Left lung (tissue), 10 donors: ENCODE results near the gene MED16. TPM values are rescaled to one million over a fixed set of nuclear protein-coding genes. Genes with fewer than 3 reads are reported as not detected.

Experiments
- ATAC-seq: fragments of 200-7000 bp; cut with Tn5 transposase; one replicate; pipeline ENCODE4 v1.9.1; 2020; ENCODE audit warnings: moderate library complexity
- DNase-seq, 4 donors: peaks; one replicate each; pipeline ENCODE4 v3.0.0-alpha.2; 2013 to 2020
- H3K27ac ChIP-seq, 2 donors: fragments of 200-600 bp; sonication (generic) in 1 of 2; one replicate each; pipeline versions ENCODE4 v1.5.0 to v1.8.0; 2020 to 2021
- H3K27me3 ChIP-seq, 2 donors: fragments of 200-600 bp; sonication (generic) in 1 of 2; one replicate each; pipeline versions ENCODE4 v1.5.0 to v1.8.0; 2020 to 2021
- H3K36me3 ChIP-seq, 2 donors: fragments of 200-600 bp; sonication (generic) in 1 of 2; one replicate each; pipeline versions ENCODE4 v1.5.0 to v1.8.0; 2020 to 2021
- H3K4me1 ChIP-seq, 2 donors: fragments of 200-600 bp; one replicate each; pipeline ENCODE4 v1.8.0; 2021
- H3K4me3 ChIP-seq, 2 donors: fragments of 200-600 bp; sonication (generic) in 1 of 2; one replicate each; pipeline versions ENCODE4 v1.5.0 to v1.8.0; 2020 to 2021; ENCODE audit warnings: mild to moderate bottlenecking in 1 of 2
- H3K9me3 ChIP-seq, 2 donors: fragments of 200-600 bp; sonication (generic) in 1 of 2; one replicate each; pipeline versions ENCODE4 v1.5.0 to v1.8.0; 2020 to 2021
- CTCF ChIP-seq, 2 donors: fragments of 200-600 bp; sonication (generic) in 1 of 2; IDR thresholded peaks; one replicate each; pipeline versions ENCODE4 v1.5.0 to v1.8.0; 2021; ENCODE audit warnings: antibody characterized with exemption in 2 of 2
- intact Hi-C, 2 donors: fragments of 100-400 bp; cut with DNase I; formaldehyde crosslinking; loops; one replicate each; pipeline versions ENCODE4 v1.11.2 to v1.14.2; 2022
- polyA plus RNA-seq, 6 donors: library from polyadenylated mRNA; unstranded; fragments of 120-200 nt; gene quantifications; one replicate each; pipeline ENCODE4 v1.2.1, GENCODE V29; 2013; ENCODE audit not compliant: insufficient read length in 6 of 6
- total RNA-seq, 2 donors: library from RNA; stranded (reverse); fragmentation: NEBNext Ultra II Directional; extraction: Animal tissue kit (Norgen Biotek cat#: 25700); gene quantifications; one replicate each; pipeline ENCODE4 v1.2.1, GENCODE V29; 2021
- donor health status: DM: no; HTN: yes; CAD: no.
- donor health status: DM: no; HTN: no; CAD: no.

The MED16 gene
- total and polyA plus RNA-seq, 8 donors = 42.4 to 61.7 (median 53.0) TPM

- H3K4me3 ChIP-seq = no peak overlapping the region
- peaks cover 0 to 76% of the 10 kb centered on the region in 2 donors for H3K36me3 ChIP-seq
- no peaks in the 10 kb centered on the region for H3K27me3 ChIP-seq
Measured at GRCh38 chr19:871446-872265, 21.3 kb downstream of the MED16 start.

GRCh38 chr19:870963-871401 is 22.0 kb downstream of the MED16 start:
- Histone ChIP-seq H3K27me3 (no peaks in the 10 kb centered on the region), H3K4me3 (no peak overlapping the region), H3K27ac (peak overlapping the region in 1 of 2 donors; percentile 3), H3K36me3 (peaks cover 0 to 69% of the 10 kb centered on the region in 2 donors), H3K4me1 (peaks cover 0 to 25% of the 10 kb centered on the region in 2 donors), H3K9me3 (no peaks in the 10 kb centered on the region)
- DNase-seq (peak in 2 of 4 donors; percentile 67 to 82), ATAC-seq (no peak)
- intact Hi-C loops = no loop called here
- no peak for TF ChIP-seq CTCF (IDR thresholded peaks at IDR 0.05)

More at GRCh38 chr19:871446-872265, 21.3 kb downstream of the MED16 start:
- peak overlapping the region; percentile 3 to 61 for H3K27ac ChIP-seq
- TF ChIP-seq CTCF (IDR thresholded peaks at IDR 0.05) = no peak
- H3K9me3 ChIP-seq = no peaks in the 10 kb centered on the region
- DNase-seq (no peak), ATAC-seq (no peak)
- intact Hi-C loops = no loop called here
- H3K4me1 ChIP-seq = peaks cover 0 to 25% of the 10 kb centered on the region in 2 donors

- no peak overlapping the region for H3K4me3 ChIP-seq
- H3K27me3 ChIP-seq = no peaks in the 10 kb centered on the region
- peaks cover 0 to 25% of the 10 kb centered on the region in 2 donors for H3K4me1 ChIP-seq
- no peak for ATAC-seq
- DNase-seq = no peak
- TF ChIP-seq CTCF (IDR thresholded peaks at IDR 0.05) = no peak
- no peaks in the 10 kb centered on the region for H3K9me3 ChIP-seq
- H3K36me3 ChIP-seq = peaks cover 0 to 63% of the 10 kb centered on the region in 2 donors
- intact Hi-C loops = no loop called here
- H3K27ac ChIP-seq = peak overlapping the region in 1 of 2 donors; percentile 78
Measured at GRCh38 chr19:870314-870713, 22.7 kb downstream of the MED16 start.

- Histone ChIP-seq H3K4me3 (no peak overlapping the region), H3K4me1 (peaks cover 0 to 25% of the 10 kb centered on the region in 2 donors), H3K36me3 (peaks cover 0 to 55% of the 10 kb centered on the region in 2 donors), H3K9me3 (no peaks in the 10 kb centered on the region), H3K27me3 (no peaks in the 10 kb centered on the region), H3K27ac (peak overlapping the region; percentile 37 to 78)
- intact Hi-C loops = no loop called here
- DNase-seq = peak in 3 of 4 donors; percentile 80 to 91 (median 83)
- TF ChIP-seq CTCF (IDR thresholded peaks at IDR 0.05) = no peak
- ATAC-seq = peak; percentile 63
Measured at GRCh38 chr19:869245-870177, 23.5 kb downstream of the MED16 start.
